D721Med (cell line): ENCODE measurements around the gene CDK11B.

Experiments used
- DNase-seq: peaks from one replicate; pipeline ENCODE4 v3.0.0; 2011; ENCODE audit warnings: low spot score; ENCODE audit not compliant: insufficient read length
- FAIRE-seq: peaks from 2 replicates; lab custom pipeline; 2011; peaks lifted over from hg19 to GRCh38; lab: Jason Lieb, UNC
- CTCF ChIP-seq: IDR thresholded peaks from 2 replicates; pipeline ENCODE4 v1.5.1; 2012; ENCODE audit warnings: mild to moderate bottlenecking, control low read depth; ENCODE audit not compliant: insufficient read depth; ENCODE audit errors: missing control alignments

The CDK11B gene

DNA sequence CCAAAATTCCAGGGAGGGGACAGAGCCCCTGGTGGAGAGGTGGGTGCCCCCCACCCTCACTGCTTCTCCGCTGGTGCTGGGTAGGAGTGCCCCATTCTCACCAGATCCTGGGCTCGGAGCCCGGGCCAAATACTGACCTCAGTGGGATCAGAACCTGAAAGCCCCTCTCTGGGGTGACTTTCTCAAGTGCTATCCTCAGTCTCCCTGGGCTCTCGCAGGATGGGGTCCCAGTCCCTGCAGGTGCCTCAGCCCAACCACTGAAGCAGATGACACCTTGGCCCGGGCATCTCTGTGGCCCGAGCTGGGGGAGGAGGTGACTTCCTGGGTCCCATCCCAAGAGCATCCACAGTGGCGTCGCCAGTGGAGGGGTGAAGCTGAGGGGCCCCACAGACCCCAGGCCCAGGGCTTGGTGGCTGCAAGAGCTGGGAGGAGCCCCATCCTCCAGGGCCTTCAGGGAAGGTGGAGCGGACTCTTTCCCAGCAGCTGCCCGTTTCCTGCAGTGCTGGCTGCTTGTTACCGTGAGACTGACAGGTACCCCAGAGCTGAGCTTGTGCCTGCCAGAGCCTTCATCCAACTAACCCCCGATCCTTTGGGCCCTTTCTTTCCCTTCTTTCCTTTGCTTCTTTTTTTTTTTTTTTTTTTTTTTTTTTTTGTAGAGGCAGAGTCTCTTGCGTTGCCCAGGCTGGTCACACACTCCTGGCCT is 55.0 kb downstream of the CDK11B start:
- DNase-seq (no peak), FAIRE-seq (no peak)
- no peak for TF ChIP-seq CTCF

- DNase-seq (no peak), FAIRE-seq (no peak)
- no peak for TF ChIP-seq CTCF
These were observed 55.8 kb downstream of the CDK11B start for GRCh38 chr1:1602968-1603506.

DNA sequence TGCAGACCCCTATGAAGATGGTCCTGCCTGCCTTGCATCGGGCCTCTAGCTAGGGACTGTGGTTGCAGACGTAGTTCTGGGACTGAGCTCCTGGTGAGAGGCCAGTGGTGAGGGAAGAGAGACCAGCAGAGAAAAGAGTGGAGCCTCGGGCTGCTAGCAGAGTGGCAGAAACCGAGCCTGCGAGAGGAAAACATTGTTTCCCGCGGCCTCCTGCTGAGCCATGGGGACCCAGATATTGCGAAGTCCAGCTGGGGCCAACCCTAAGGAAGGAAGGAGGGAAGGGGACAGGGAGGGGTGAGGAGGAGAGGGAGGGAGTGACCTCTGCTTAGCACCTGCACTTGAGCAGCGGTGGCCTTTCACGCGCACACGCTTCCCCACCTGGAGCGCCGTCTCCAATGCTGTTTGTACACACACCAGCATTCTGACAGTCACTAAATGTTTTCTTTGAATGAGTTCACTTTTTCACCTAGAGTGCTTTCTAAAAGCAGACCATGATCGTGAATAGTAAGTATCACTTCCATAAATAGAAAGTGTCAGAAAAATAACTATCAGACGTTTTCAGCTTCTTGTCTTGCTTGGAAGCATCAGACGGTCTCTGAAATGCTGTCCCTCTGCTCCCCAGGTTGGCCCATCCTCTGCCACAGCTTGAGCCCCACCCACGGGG is 56.4 kb downstream of the CDK11B start:
- FAIRE-seq (no peak), DNase-seq (no peak)
- no peak for TF ChIP-seq CTCF

DNA sequence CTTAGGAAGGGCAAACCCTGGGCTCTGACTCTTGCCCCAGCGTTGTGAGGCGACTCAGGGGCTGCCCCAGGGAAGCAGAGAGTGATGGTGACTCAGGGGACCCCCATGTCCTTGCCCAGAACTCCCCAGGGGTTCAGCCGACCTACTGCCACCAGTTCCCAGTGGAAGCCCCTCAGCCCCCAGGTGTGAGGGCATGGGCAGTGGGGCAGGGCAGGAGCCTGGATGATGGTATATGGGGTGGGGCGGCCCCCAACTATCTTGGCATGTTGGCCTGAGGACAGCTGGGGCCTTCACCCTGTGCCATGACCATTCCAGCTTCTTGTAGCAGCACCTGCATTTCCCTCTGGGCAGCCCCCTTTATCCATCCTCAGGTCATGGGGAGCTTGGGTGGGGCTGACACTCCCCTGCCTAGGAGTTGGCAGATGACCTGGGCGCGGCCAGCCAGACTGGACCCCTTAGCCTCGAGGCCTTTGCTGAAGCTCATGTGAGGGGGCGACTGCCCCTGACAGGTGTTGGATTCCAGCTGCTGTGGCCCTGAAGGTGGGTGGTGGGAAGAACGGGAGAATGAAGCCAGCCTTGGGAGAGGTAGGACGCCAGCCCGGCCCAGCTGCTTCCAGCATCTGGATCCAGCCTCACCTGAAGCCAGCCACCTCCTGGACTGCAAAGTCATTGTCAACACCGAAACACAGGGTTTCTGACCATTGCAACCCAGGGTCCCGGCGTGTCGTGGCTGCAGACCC is 57.1 kb downstream of the CDK11B start:
- no peak for DNase-seq
- FAIRE-seq = no peak
- no peak for TF ChIP-seq CTCF

DNA sequence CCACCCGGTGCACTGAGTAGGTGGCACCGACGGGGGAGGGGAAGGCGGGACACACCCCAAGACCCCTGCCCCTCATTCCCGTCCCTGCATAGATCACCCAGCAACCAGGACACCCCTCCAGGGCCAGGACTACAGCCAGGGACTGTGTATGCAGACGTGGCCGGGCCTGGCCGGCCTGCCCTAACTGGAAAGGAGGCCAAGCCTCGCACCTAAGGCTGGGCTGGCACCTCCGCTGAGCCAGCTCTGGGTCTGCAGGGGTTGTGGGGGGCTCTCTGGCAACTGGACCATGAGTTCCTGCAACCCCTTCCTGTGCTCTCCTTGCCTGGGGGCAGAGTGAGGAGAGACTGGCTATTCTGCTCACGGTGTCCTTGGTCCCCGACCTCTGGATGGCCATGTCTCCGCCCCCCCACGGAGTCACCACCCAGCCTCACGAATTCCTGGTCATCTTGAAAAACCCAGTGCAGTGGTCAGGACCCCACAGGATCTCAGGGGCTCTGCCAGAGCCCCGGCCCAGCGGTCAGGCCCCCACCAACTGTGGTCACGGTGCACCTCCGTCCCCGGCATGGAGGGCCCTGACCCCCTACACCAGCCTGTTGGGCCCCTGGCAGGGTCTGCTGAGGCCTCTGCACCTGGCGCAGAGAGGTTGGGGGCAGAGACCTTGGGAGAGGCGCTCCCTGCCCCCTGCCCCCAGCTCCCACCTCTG is 57.8 kb downstream of the CDK11B start:
- DNase-seq (no peak), FAIRE-seq (no peak)
- no peak for TF ChIP-seq CTCF

- FAIRE-seq = no peak
These were observed 58.6 kb downstream of the CDK11B start, which contains the start of gene FNDC10 for GRCh38 chr1:1599935-1600860. Gene FNDC10, minus strand, starts transcription at chr1:1600135. Its CDS starts 120 bp downstream, at chr1:1600015.

More at GRCh38 chr1:1599935-1600860, 58.6 kb downstream of the CDK11B start, which contains the start of gene FNDC10:
- peak; percentile 45 for DNase-seq
- no peak for TF ChIP-seq CTCF
